Measurements from ENCODE around the gene ERC1. TPM values are rescaled to one million over a fixed set of nuclear protein-coding genes. Genes with fewer than 3 reads are reported as not detected.

Gene ERC1
- total and polyA plus RNA-seq, 9 of the 15 experiments (the other 6 are each of a cell fraction or from before 2014, with no cell fraction given), result 0.74 to 11.8 (median 4.8) TPM

DNA sequence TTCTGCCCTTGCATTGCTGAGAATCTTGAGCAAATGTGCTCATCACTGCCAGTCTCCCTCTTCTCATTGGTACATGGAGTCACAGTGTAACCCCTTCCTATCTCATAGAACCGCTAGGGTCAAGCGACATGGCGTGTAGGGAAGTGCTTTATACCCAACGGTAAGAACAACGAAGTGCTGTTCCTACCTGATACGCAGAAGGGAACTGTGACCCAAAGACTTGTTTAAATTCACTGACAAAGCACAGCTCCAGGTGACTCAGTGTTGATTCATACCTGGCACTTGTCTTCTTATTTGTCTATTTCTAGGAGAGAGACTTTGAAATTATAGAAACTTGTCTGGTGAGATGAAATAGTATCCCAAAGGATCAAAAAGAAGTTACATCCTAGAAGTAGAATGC, 549.7 kb downstream of the ERC1 start:
- H3K27me3 ChIP-seq (ENCODE audit: control insufficient read depth in 2 of 2, insufficient read depth in 2 of 2, low read length in 2 of 2), result no peaks in the 10 kb centered on the region
- H3K36me3 ChIP-seq (ENCODE audit: control insufficient read depth, insufficient read depth, low read length), result no peaks in the 10 kb centered on the region
- H3K4me3 ChIP-seq, result no peak overlapping the region
- H3K9ac ChIP-seq (ENCODE audit: insufficient read depth in 1 of 2, low read depth in 2 of 2, low read length in 2 of 2), result no peak overlapping the region
- no peak overlapping the region for H3K27ac ChIP-seq (ENCODE audit: extremely low read depth, low read depth, low read length)
- ATAC-seq, result no peak
- H2AFZ ChIP-seq (ENCODE audit: low read depth, low read length), result no peak overlapping the region
- FAIRE-seq, result no peak
- H3K4me1 ChIP-seq (replicated peaks in 1 of 2; ENCODE audit: control insufficient read depth in 2 of 2, insufficient read depth in 2 of 2, low read length in 2 of 2), result peaks cover 4% of the 10 kb centered on the region in 2 experiments; a peak in 3 of 5 replicates
- intact Hi-C loops (cut with micrococcal nuclease) (no loop called here), in situ Hi-C loops (cut with MboI) (no loop called here)
- no peaks in the 10 kb centered on the region for H3K9me1 ChIP-seq (ENCODE audit: control insufficient read depth, insufficient read depth, low read length)
- BruUV-seq (replicated peaks), result no TSS peak
- H3K4me2 ChIP-seq (ENCODE audit: insufficient read depth, low read length), result no peak overlapping the region
- TF ChIP-seq FOSL1 (tag; conservative IDR thresholded peaks at IDR 0.05) (peak; percentile 35; the same call in 1 of the 2 replicates), ILK (tag; IDR thresholded peaks at IDR 0.05; ENCODE audit: borderline replicate concordance, low read depth) (no peak)
- no peak for DNase-seq (ENCODE audit: extremely low read depth in 1 of 4, low spot score in 3 of 4)
- WGBS (ENCODE audit: insufficient coverage, low coverage, missing lambda C conversion rate), result 62% methylated on average over 6 of the region's 6 CpGs
- H3K9me3 ChIP-seq (replicated peaks; ENCODE audit: control insufficient read depth, insufficient read depth, low read depth, low read length), result no peaks in the 10 kb centered on the region
- ChIA-PET CTCF (ENCODE audit: low intra/inter-chr PET ratio) (no interaction called here), POLR2A (interaction anchor here (0.6 to 0.7 kb wide), 2 partner anchors 9 to 325 kb away, joined by 3 read pairs; no protein-coding TSS in a partner anchor)
- no peaks in the 10 kb centered on the region; the same call in 2 of the 3 replicates for H3K79me2 ChIP-seq (ENCODE audit: control insufficient read depth, insufficient read depth, low read length)
- H4K20me1 ChIP-seq (replicated peaks; ENCODE audit: control insufficient read depth, insufficient read depth, low read length), result no peaks in the 10 kb centered on the region

DNA sequence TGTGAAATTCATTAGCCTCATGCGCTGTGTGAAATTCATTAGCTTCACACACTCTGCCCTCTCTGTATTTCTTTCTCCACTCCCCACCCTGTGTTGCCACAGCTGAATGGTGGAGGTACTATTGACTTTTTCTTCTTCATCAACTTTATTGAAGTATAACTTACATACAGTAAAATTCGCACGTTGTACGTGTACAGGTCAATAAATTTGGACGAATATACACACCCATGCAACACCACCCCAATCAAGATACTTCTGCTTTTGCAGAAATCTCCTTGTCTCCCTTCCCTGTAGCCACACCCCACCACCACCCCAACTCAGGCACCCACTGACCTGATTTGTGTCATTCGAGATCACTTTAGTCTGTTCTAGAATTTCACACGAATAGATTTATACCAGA, 551.6 kb downstream of the ERC1 start:
- ChIA-PET CTCF (ENCODE audit: low intra/inter-chr PET ratio) (no interaction called here), POLR2A (no interaction called here)
- Histone ChIP-seq H3K9me1 (ENCODE audit: control insufficient read depth, insufficient read depth, low read length) (no peaks in the 10 kb centered on the region), H3K79me2 (ENCODE audit: control insufficient read depth, insufficient read depth, low read length) (no peaks in the 10 kb centered on the region; the same call in 2 of the 3 replicates), H3K4me3 (no peak overlapping the region), H3K4me1 (replicated peaks in 1 of 2; ENCODE audit: control insufficient read depth in 2 of 2, insufficient read depth in 2 of 2, low read length in 2 of 2) (peaks cover 4% of the 10 kb centered on the region in 2 experiments; a peak in 3 of 5 replicates), H3K36me3 (ENCODE audit: control insufficient read depth, insufficient read depth, low read length) (no peaks in the 10 kb centered on the region), H3K4me2 (ENCODE audit: insufficient read depth, low read length) (no peak overlapping the region), H3K27me3 (ENCODE audit: control insufficient read depth in 2 of 2, insufficient read depth in 2 of 2, low read length in 2 of 2) (no peaks in the 10 kb centered on the region), H2AFZ (ENCODE audit: low read depth, low read length) (no peak overlapping the region), H4K20me1 (replicated peaks; ENCODE audit: control insufficient read depth, insufficient read depth, low read length) (no peaks in the 10 kb centered on the region), H3K27ac (ENCODE audit: extremely low read depth, low read depth, low read length) (no peak overlapping the region), H3K9me3 (replicated peaks; ENCODE audit: control insufficient read depth, insufficient read depth, low read depth, low read length) (no peaks in the 10 kb centered on the region), H3K9ac (ENCODE audit: insufficient read depth in 1 of 2, low read depth in 2 of 2, low read length in 2 of 2) (no peak overlapping the region)
- in situ Hi-C loops (cut with MboI), result no loop called here
- intact Hi-C loops (cut with micrococcal nuclease), result no loop called here
- TF ChIP-seq RBM14 (IDR thresholded peaks at IDR 0.05; ENCODE audit: borderline replicate concordance, insufficient read depth, low read depth, low read length) (no peak), CEBPG (CRISPR knock-in tag; IDR thresholded peaks at IDR 0.05) (peak; percentile 60; the same call in 1 of the 2 replicates), CEBPG (tag; conservative IDR thresholded peaks at IDR 0.05 in 1 of 2, IDR thresholded peaks at IDR 0.05 in 1 of 2) (no peak)
- ATAC-seq, result no peak; the same call in 2 of the 3 replicates
- DNase-seq (ENCODE audit: extremely low read depth in 1 of 4, low spot score in 3 of 4), result no peak
- WGBS (ENCODE audit: insufficient coverage, low coverage, missing lambda C conversion rate), result 59% methylated on average over 7 of the region's 7 CpGs
- FAIRE-seq, result peak; percentile 63
- BruUV-seq (replicated peaks), result no TSS peak

All from K562 (cell line).